HCT116 (cell line): ENCODE measurements around the gene HNRNPA2B1. TPM values are rescaled to one million over a fixed set of nuclear protein-coding genes. Genes with fewer than 3 reads are reported as not detected.

ENCODE experiments used
- ATAC-seq: fragments of 200-7000 bp; cut with Tn5 transposase; 2 replicates; pipeline ENCODE4 v1.9.1; 2020; ENCODE audit warnings: mild to moderate bottlenecking, moderate library complexity
- BruUV-seq: library from RNA; stranded (reverse); fragments of 400-500 nt; replicated peaks from 2 replicates; lab custom pipeline; 2021; lab: Mats Ljungman, UMichigan
- CTCF ChIA-PET: fragments of 300-600 bp; sonication (Branson Sonifier 250); formaldehyde crosslinking; loops from one replicate; lab custom pipeline; 2021; ENCODE audit warnings: antibody characterized with exemption; lab: Charles Lee
- POLR2A ChIA-PET: fragments of 300-600, 350-600 bp; sonication (Branson Sonifier 250); formaldehyde crosslinking; loops from one replicate; lab custom pipeline; 2021; ENCODE audit warnings: antibody characterized with exemption; lab: Charles Lee
- RAD21 ChIA-PET, 2 experiments: fragments of 300-600 bp; sonication (Branson Sonifier 250); formaldehyde crosslinking; loops; one replicate each; lab custom pipeline; 2023; ENCODE audit warnings: low total read pairs in 2 of 2; ENCODE audit not compliant: uncharacterized antibody in 2 of 2, unreplicated experiment in 2 of 2, low non-redundant PET in 1 of 2; lab: Charles Lee
- DNase-seq: peaks from one replicate; pipeline ENCODE4 v3.0.0-alpha.2; 2010; ENCODE audit warnings: low read depth, low spot score
- H2AFZ ChIP-seq: fragments of 200-600 bp; shearing (Covaris generic), sonication (generic); 2 replicates; pipeline ENCODE4 v1.6.1; 2017; ENCODE audit warnings: low read depth, mixed run types, mixed read lengths, antibody characterized with exemption, low read length; ENCODE audit not compliant: poor library complexity, severe bottlenecking
- H3K27ac ChIP-seq: 2 replicates; pipeline ENCODE4 v1.5.1; 2012; ENCODE audit warnings: low read depth, low read length
- H3K27me3 ChIP-seq: fragments of 200-600 bp; sonication (generic); 2 replicates; pipeline ENCODE4 v1.6.1; 2016; ENCODE audit warnings: mixed run types, low read length, mixed read lengths; ENCODE audit not compliant: insufficient read depth
- H3K36me3 ChIP-seq, 2 experiments: fragments of 200-500 bp in 1 of 2; fragments of 200-600 bp in 1 of 2; sonication (Bioruptor generic) in 1 of 2; sonication (generic) in 1 of 2; 2 replicates each; pipeline versions ENCODE4 v1.5.1 to v1.6.1; 2014 to 2016; ENCODE audit warnings: low read length in 2 of 2, inconsistent platforms in 1 of 2, mixed read lengths in 1 of 2, mixed run types in 1 of 2; ENCODE audit not compliant: insufficient read depth in 2 of 2, control insufficient read depth in 1 of 2
- H3K4me1 ChIP-seq, 2 experiments: fragments of 200-600 bp in 1 of 2; sonication (generic) in 1 of 2; 2 replicates each; pipeline versions ENCODE4 v1.5.1 to v1.6.1; 2012 to 2017; ENCODE audit warnings: low read length in 2 of 2, inconsistent platforms in 1 of 2, mild to moderate bottlenecking in 1 of 2, mixed read lengths in 1 of 2, mixed run types in 1 of 2, moderate library complexity in 1 of 2; ENCODE audit not compliant: insufficient read depth in 2 of 2, control insufficient read depth in 1 of 2
- H3K4me2 ChIP-seq: fragments of 200-600 bp; sonication (generic); 2 replicates; pipeline ENCODE4 v1.6.1; 2017; ENCODE audit warnings: mixed run types, low read length, mixed read lengths
- H3K4me3 ChIP-seq, 2 experiments: fragments of 200-600 bp in 1 of 2; sonication (generic) in 1 of 2; replicated peaks in 1 of 2; 2 replicates each; pipeline ENCODE4 v1.5.1; 2011 to 2016; ENCODE audit warnings: low read length in 2 of 2, control low read depth in 1 of 2, low read depth in 1 of 2, mild to moderate bottlenecking in 1 of 2, mixed read lengths in 1 of 2, mixed run types in 1 of 2
- H3K79me2 ChIP-seq: fragments of 200-600 bp; sonication (generic); 2 replicates; pipeline ENCODE4 v1.6.1; 2017; ENCODE audit warnings: mild to moderate bottlenecking, mixed run types, low read length, moderate library complexity, mixed read lengths; ENCODE audit not compliant: insufficient read depth
- H3K9ac ChIP-seq: fragments of 200-600 bp; sonication (generic); 2 replicates; pipeline ENCODE4 v1.6.1; 2016; ENCODE audit warnings: low read length, mixed read lengths
- H3K9me2 ChIP-seq: fragments of 200-600 bp; sonication (generic), shearing (Covaris generic); 2 replicates; pipeline ENCODE4 v1.6.1; 2017; ENCODE audit warnings: mixed run types, mild to moderate bottlenecking, moderate library complexity; ENCODE audit not compliant: insufficient read depth
- H3K9me3 ChIP-seq, 2 experiments: fragments of 200-500 bp in 1 of 2; fragments of 200-600 bp in 1 of 2; sonication (Bioruptor generic) in 1 of 2; sonication (generic) in 1 of 2; 2 replicates each; pipeline ENCODE4 v1.6.1; 2014 to 2017; ENCODE audit warnings: low read length in 2 of 2, mixed read lengths in 2 of 2, inconsistent platforms in 1 of 2, low read depth in 1 of 2, mild to moderate bottlenecking in 1 of 2, mixed run types in 1 of 2, moderate library complexity in 1 of 2; ENCODE audit not compliant: control insufficient read depth in 1 of 2, insufficient read depth in 1 of 2
- H4K20me1 ChIP-seq: fragments of 200-600 bp; sonication (generic), shearing (Covaris generic); 2 replicates; pipeline ENCODE4 v1.6.1; 2017; ENCODE audit warnings: mixed run types, mild to moderate bottlenecking, moderate library complexity; ENCODE audit not compliant: insufficient read depth
- EZH2phosphoT487 ChIP-seq: fragments of 200-600 bp; IDR thresholded peaks from 2 replicates; pipeline ENCODE4 v1.6.1; 2018; ENCODE audit warnings: antibody characterized with exemption, borderline replicate concordance
- POLR2AphosphoS5 ChIP-seq: IDR thresholded peaks from 2 replicates; pipeline ENCODE4 v1.6.1; 2011; ENCODE audit warnings: mild to moderate bottlenecking, low read depth, low read length, moderate library complexity
- SP1 ChIP-seq: IDR thresholded peaks from 2 replicates; pipeline ENCODE4 v1.6.1; 2012; ENCODE audit warnings: low read depth
- TCF7L2 ChIP-seq: IDR thresholded peaks from 2 replicates; pipeline ENCODE4 v1.7.0; 2011; ENCODE audit warnings: borderline replicate concordance, inconsistent platforms; ENCODE audit not compliant: insufficient read depth, insufficient read length; ENCODE audit errors: extremely low read depth
- ZFX ChIP-seq: fragments of 450-650 bp; IDR thresholded peaks from 2 replicates; pipeline ENCODE4 v1.6.1; 2017
- intact Hi-C: fragments of 100-400 bp; cut with micrococcal nuclease; formaldehyde crosslinking; loops from 2 replicates; pipeline ENCODE4 v1.10.0; 2022
- total RNA-seq: library from RNA; stranded (reverse); gene quantifications from one replicate; pipeline ENCODE4 v1.2.1, GENCODE V29; 2021; ENCODE audit not compliant: unreplicated experiment
- TF ChIP-seq, protein P1 (sequence below): IDR thresholded peaks from 2 replicates; pipeline ENCODE4 v1.6.1; 2011; ENCODE audit warnings: mild to moderate bottlenecking, low read length, moderate library complexity; ENCODE audit not compliant: insufficient replicate concordance; ENCODE audit errors: extremely low read depth

HNRNPA2B1 gene
- total RNA-seq, 1 experiment from 2014 or later = 870 TPM

DNA sequence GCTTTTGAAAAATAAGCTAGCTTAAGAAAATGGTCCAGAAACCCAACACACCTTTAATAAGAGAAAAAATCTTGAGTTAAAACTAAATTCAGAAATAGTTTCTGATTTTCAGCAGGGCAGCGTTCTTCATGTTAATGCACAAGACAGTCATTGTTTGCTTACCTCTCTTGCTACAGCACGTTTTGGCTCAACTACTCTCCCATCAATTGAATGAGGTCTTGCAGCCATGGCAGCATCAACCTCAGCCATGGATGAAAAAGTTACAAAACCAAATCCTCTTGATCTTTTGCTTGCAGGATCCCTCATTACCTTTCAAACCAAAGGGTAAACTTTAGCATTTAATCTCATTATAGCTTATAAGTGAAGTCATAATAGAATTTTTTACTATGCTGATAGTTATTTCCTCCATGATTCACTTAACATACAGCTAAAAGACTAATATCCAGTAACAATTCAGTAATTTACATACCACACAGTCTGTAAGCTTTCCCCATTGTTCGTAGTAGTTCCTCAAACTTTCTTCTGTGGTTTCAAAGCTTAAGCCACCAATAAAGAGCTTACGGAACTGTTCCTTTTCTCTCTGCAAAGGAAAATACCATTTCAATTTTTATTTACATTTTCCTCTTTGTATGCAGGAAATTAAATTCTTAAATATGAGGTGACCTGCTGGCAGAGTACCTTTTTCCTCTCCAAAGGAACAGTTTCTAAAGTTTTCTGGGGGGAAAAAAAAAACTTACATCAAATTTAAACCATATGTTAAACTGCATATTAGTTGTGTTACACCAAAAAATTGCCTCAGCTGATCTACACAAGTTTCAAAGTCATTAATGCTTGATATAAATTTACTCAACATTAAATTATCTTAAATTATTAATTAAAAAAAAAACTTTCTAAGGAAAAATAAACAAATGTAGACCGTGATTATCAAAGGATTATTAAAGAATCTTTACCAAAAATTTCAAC, 3.1 kb downstream of the HNRNPA2B1 start:
- Histone ChIP-seq H3K27me3 (no peaks in the 10 kb centered on the region), H3K9me3 (no peaks in the 10 kb centered on the region), H3K36me3 (peaks cover 61 to 69% of the 10 kb centered on the region in 2 experiments), H3K9ac (no peak overlapping the region), H3K4me2 (peak overlapping the region; percentile 71), H3K9me2 (no peaks in the 10 kb centered on the region), H2AFZ (no peak overlapping the region), H4K20me1 (peaks cover 69% of the 10 kb centered on the region), H3K27ac (no peak overlapping the region), H3K4me3 (0 out of 4 replicates have a peak overlapping the region, but pooled peaks of 1 of the 2 experiments have one; percentile 1), H3K4me1 (peaks cover 0 to 20% of the 10 kb centered on the region in 2 experiments; a peak in 2 of 4 replicates)
- RAD21 ChIA-PET = interaction anchor here in 1 of 2 experiments (1.1 kb wide), 1 partner anchor 305 kb away, joined by 3 read pairs; no protein-coding TSS in a partner anchor
- no TSS peak for BruUV-seq
- POLR2A ChIA-PET = interaction anchor here (1.2 to 1.7 kb wide), 7 partner anchors 10 to 305 kb away, joined by 3 to 11 read pairs (median 4); partner anchors contain the start of gene NFE2L3
- no peak for ATAC-seq
- intact Hi-C loops = loop anchor here (1.0 to 2.0 kb wide), 2 partner anchors 168 to 305 kb away; no protein-coding TSS in a partner anchor
- DNase-seq = no peak
- CTCF ChIA-PET = interaction anchor here (0.8 to 2.5 kb wide), 5 partner anchors 106 to 305 kb away, joined by 3 to 13 read pairs (median 3); no protein-coding TSS in a partner anchor
- no peak for TF ChIP-seq EZH2phosphoT487
- no peak for TF ChIP-seq SP1
- TF ChIP-seq, protein P1, sequence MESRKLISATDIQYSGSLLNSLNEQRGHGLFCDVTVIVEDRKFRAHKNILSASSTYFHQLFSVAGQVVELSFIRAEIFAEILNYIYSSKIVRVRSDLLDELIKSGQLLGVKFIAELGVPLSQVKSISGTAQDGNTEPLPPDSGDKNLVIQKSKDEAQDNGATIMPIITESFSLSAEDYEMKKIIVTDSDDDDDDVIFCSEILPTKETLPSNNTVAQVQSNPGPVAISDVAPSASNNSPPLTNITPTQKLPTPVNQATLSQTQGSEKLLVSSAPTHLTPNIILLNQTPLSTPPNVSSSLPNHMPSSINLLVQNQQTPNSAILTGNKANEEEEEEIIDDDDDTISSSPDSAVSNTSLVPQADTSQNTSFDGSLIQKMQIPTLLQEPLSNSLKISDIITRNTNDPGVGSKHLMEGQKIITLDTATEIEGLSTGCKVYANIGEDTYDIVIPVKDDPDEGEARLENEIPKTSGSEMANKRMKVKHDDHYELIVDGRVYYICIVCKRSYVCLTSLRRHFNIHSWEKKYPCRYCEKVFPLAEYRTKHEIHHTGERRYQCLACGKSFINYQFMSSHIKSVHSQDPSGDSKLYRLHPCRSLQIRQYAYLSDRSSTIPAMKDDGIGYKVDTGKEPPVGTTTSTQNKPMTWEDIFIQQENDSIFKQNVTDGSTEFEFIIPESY = no peak
- TF ChIP-seq TCF7L2 = no peak
- TF ChIP-seq ZFX = no peak
- TF ChIP-seq POLR2AphosphoS5 = peak; percentile 50
- TF ChIP-seq, all 23 proteins: peak for 1
- peaks cover 90% of the 10 kb centered on the region for H3K79me2 ChIP-seq
